Upper lobe of left lung (tissue), 4 donors: ENCODE results near the gene DCAF10.

Experiments
- CTCF ChIP-seq, 6 experiments: fragments of 450-650 bp in 4 of 6; fragments of 200-600 bp in 2 of 6; sonication (generic) in 2 of 6; IDR thresholded peaks; one replicate each; pipeline ENCODE4 v1.5.1; 2016 to 2019; ENCODE audit warnings: antibody characterized with exemption in 6 of 6
- EP300 ChIP-seq, 4 donors: sonication (generic); formaldehyde crosslinking; IDR thresholded peaks; one replicate each; pipeline ENCODE4 v1.5.1; 2017; ENCODE audit warnings: antibody characterized with exemption in 4 of 4, control low read depth in 2 of 4
- POLR2A ChIP-seq, 4 donors: fragments of 450-650 bp; IDR thresholded peaks; one replicate each; pipeline ENCODE4 v1.5.1; 2016 to 2017; ENCODE audit warnings: antibody characterized with exemption in 4 of 4, mild to moderate bottlenecking in 2 of 4

GRCh38 chr9:37903647-37904444 lies 103.2 kb downstream of the DCAF10 start, which contains the start of gene SLC25A51:
- TF ChIP-seq CTCF (IDR thresholded peaks at IDR 0.05) (peak; percentile 82 to 98 (median 96)), POLR2A (IDR thresholded peaks at IDR 0.05) (peak in 3 of 4 donors; percentile 68 to 82 (median 69)), EP300 (IDR thresholded peaks at IDR 0.05) (peak in 1 of 4 donors; percentile 61)
